NCI-H82 (cell line): ENCODE data around the gene TCERG1.

ENCODE experiments used
- DNase-seq: peaks from one replicate; lab custom pipeline; 2025; lab: John Stamatoyannopoulos, UW

The TCERG1 gene

GRCh38 chr5:146457431-146457830 is 10.3 kb downstream of the TCERG1 start:
- DNase-seq, result no peak

- DNase-seq, result no peak
Measured at GRCh38 chr5:146458894-146459293, 11.8 kb downstream of the TCERG1 start.

- no peak for DNase-seq
Measured at GRCh38 chr5:146461319-146461718, 14.2 kb downstream of the TCERG1 start.

GRCh38 chr5:146463446-146463845 is 16.3 kb downstream of the TCERG1 start:
- DNase-seq, result no peak

DNA sequence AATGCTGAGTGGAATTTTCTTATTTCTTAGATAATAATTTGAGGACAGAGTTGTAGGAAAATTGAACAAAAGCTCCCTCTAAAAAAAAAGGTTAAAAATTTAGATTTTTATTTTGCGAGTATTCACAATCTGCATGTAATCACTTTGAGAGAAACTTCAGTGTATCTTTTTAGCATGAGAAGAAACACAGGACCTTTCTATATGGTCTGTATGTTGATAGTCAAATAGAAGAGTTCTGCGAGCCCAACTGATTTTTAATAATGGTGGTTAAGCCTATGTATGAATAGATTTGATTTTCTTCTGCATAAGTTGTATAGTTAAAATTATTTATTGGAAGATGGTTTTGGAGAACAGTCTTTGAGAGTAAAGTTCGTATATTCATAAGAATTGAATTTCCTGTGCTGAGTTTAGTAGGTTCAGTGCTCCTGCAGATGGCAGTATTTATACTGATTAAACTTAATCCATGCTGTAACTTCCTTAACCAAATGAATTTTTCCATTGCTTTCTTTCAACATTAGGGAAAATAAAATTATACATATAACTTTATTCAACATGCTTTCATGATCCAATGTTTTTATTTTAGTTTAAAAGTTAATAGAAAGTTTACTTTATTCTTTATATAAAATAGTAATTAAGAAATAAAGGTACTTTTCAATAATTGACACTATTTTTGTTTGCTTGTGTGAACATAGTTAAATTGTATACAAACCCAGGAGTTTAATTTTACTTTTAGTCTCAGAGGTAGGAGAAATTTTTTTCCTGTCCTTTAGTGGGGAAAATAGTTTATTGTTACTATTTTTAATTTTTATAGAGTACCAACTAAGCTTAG is 19.6 kb downstream of the TCERG1 start:
- no peak for DNase-seq

GRCh38 chr5:146467760-146468159 is 20.6 kb downstream of the TCERG1 start:
- no peak for DNase-seq

DNA sequence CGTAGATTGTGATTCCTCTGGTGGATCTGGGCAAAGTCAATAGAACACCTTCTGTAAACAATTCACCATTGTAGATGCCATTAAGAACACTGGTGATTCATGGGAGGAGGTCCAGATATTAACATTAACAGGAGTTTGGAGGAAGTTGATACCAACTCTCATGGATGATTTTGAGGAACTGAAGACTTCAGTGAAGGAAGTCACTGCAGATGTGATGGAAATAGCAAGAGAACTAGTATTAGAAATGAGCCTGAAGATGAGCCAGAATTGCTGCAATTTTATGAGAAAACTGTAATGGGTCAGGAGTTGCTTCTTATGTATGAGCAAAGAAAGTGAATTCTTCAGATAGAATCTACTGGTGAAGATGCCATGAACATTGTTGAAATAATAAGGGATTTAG is 26.9 kb downstream of the TCERG1 start:
- DNase-seq, result no peak

- no peak for DNase-seq
Measured at GRCh38 chr5:146475190-146475780, 28.2 kb downstream of the TCERG1 start.

DNA sequence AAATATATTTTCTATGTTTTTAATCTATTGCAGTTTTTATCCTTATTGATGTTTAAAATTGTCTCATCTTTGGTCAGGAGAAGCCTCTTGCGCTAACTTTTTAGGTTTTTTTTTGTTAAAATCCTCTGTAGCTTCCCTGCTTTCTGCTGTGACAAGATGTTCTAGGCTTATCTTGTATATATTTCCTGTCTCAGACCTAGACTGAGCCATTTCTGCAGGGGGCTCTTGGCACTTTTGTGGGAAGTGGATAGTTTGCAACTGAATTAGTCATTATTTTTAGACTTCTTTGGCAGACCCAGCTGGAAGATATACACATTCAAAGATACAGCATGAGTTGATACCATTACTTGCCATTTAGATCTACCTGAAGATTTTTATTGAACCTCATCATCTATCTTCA is 28.8 kb downstream of the TCERG1 start:
- DNase-seq, result no peak

DNA sequence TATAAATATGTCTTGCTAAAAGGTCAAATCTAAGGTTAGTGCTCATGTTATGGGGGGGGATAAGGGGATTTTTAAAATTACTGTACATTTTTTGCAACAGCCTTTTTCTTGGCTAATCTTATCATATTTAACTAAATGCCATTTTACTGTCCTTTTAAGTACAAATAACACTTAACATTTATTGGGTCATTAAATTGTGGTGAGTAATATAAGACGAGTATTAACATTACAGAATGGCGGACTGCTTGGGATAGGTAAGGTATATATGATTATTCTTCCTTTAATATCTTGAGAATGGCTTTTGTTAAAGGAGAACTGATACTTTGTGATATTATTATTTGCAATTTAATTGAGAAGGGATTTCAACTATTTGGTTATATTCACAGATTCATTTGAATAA is 35.6 kb downstream of the TCERG1 start:
- no peak for DNase-seq

DNA sequence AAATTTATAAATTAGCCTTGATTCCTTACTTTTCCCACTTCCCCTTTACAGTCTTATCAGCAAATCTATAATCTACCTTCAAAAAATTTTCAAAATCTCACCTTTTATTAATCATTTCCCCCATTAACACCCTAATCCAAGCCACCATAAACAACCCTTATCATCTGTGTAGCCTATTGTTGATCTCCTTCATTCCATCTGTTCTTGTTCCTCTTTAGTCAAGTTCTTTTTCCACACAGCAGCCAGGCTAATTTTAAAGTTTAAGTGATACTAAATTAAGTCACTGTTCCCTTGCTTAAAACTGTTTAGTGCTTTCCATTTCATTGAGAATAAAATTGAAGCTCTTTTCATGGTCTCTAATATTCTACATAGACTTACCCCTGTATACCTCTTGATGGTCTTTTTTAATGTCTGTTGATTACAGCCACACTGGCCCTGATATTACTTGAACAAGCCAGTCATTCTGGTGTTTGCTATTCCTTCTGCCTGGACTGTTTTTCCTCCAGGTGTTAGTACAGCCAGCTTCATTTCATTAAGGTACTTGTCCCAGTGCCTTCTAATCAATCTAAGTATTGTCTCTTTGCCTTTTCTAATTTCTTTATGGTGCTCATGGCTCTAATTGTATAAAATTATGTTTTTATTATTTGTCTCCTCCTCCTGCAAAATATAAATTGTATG is 37.7 kb downstream of the TCERG1 start:
- no peak for DNase-seq

- no peak for DNase-seq
Measured at GRCh38 chr5:146490089-146490843, 43.1 kb downstream of the TCERG1 start.

DNA sequence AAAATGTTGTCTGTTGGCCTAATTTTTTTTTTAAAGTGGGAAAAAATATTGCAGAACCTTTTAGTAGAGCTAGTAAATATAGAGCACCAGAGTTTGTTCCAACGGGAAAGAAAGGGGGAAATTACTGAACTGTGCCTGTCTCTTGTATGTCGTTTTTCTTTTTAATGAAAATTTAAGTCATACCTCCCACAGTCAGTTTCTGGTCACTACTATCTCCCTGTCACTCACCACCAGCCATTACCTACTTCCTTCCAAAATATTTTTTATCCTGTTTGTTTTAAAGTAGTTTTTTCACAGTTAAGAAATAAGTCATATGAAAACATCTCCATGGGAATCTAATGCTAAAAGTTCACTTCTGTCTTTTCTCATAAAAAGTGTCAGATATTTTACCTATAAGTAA is 47.5 kb downstream of the TCERG1 start:
- DNase-seq, result no peak

- DNase-seq, result no peak
Measured at GRCh38 chr5:146499680-146500079, 52.5 kb downstream of the TCERG1 start.

DNA sequence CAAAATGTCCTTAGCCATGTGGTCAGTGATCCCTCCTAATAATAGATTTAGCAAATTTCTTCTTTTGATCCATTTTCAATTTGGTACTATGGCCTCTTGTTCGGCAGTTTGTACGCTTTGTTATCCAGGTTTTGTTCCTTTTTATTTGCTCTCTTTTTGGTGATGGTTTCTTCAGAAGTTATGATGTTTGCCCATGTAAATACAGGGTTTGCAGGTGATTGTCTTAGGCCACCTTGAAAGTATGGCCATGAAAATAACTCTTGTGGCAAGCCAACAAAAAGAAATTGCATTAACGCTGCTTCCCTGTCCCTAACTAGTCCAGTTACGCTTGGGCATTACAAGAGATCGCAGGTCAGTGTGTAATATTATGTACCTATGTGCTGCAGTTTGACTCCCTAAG is 60.3 kb downstream of the TCERG1 start:
- DNase-seq, result no peak

GRCh38 chr5:146510559-146511125 is 63.5 kb downstream of the TCERG1 start:
- no peak for DNase-seq

DNA sequence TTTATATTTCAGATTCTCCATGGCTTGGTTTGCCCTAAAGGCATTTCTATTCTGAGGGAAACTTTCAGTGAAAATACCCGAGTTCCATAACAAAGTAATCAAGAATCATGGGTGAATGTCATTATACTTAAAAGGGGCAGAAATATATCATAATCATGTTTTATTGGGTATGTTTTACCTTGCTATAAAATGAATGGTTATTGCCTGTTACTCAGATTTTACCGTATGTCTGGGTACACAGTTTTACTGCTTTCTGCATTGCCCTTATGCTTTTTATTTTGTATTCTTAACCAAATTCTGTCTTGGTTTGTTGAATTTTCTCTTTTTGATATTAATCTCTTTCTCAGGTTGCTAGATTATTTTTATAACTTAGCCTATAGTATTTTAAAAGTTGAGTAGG is 66.3 kb downstream of the TCERG1 start:
- DNase-seq, result no peak

- no peak for DNase-seq
Measured at GRCh38 chr5:146514575-146514974, 67.4 kb downstream of the TCERG1 start.

GRCh38 chr5:146515473-146516150 is 68.5 kb downstream of the TCERG1 start:
- peak; percentile 34 for DNase-seq

- peak; percentile 29 for DNase-seq
Measured at GRCh38 chr5:146516151-146516475, 69.0 kb downstream of the TCERG1 start, which contains the start of gene GPR151. GPR151 (minus strand) TSS chr5:146516190; CDS start chr5:146516113, 77 bp downstream.

DNA sequence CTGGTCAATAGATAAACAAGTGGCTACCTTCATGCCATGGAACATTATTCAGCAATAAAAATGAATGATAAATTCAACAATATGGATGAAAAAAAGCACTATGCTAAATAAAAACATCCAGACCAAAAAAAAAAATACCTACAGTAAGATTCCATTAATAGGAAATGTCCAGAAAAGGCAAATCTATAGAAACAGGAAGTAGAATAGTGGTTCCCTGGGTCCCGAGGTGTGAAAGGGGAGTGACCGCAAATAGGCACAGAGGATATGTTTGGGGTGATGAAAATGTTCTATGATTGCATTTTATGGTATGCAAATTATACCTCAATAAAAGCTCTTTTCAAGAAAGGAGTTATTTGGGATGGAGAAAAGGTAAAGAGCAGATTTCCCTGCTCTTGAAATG is 72.4 kb downstream of the TCERG1 start:
- DNase-seq, result no peak

- no peak for DNase-seq
Measured at GRCh38 chr5:146520731-146521130, 73.6 kb downstream of the TCERG1 start.
